M059J (cell line): ENCODE measurements around the gene TRIM10. TPM values are rescaled to one million over a fixed set of nuclear protein-coding genes. Genes with fewer than 3 reads are reported as not detected.
"Not testable (repeated sequence)": the region's sequence is repeated elsewhere in the genome, so short reads cannot be mapped to it uniquely, and the experiment has no call there.

ENCODE experiments used
- DNase-seq: peaks from one replicate; pipeline ENCODE4 v3.0.0-alpha.2; 2012; ENCODE audit warnings: low read depth
- total RNA-seq: library from RNA; depleted of rRNA; stranded (reverse); fragments of >200 nt; shearing (Covaris generic); gene quantifications from 2 replicates; pipeline ENCODE4 v1.2.3, GENCODE V29; 2014

The TRIM10 gene
- total RNA-seq, 1 experiment from 2014 or later: not detected

- no peak for DNase-seq
These were observed 11.7 kb upstream of the TRIM10 start for GRCh38 chr6:30172681-30173080.

GRCh38 chr6:30171677-30172471, 10.9 kb upstream of the TRIM10 start:
- DNase-seq: no peak

- peak; percentile 70 for DNase-seq
These were observed 8.9 kb upstream of the TRIM10 start for GRCh38 chr6:30169658-30170614.

- no peak for DNase-seq
These were observed 7.7 kb upstream of the TRIM10 start for GRCh38 chr6:30168741-30169140.

- no peak for DNase-seq
These were observed 6.1 kb upstream of the TRIM10 start for GRCh38 chr6:30167101-30167500.

- not testable (repeated sequence) for DNase-seq
These were observed 4.2 kb upstream of the TRIM10 start for GRCh38 chr6:30165238-30165637.

- DNase-seq: no peak
These were observed 3.7 kb upstream of the TRIM10 start for GRCh38 chr6:30164714-30165113.

GRCh38 chr6:30163918-30164654, 3.1 kb upstream of the TRIM10 start:
- DNase-seq: peak; percentile 25

- no peak for DNase-seq
These were observed 2.3 kb upstream of the TRIM10 start, which contains the start of gene TRIM15 for GRCh38 chr6:30163090-30163917. TSS of gene TRIM15 (plus strand) at chr6:30163546. CDS start at chr6:30163685, 139 bp downstream.

- DNase-seq: no peak
These were observed 1.5 kb upstream of the TRIM10 start for GRCh38 chr6:30162265-30163089.

- no peak for DNase-seq
These were observed 815 bp downstream of the TRIM10 start for GRCh38 chr6:30160008-30160784.

GRCh38 chr6:30158475-30159040, 2.5 kb downstream of the TRIM10 start:
- DNase-seq: no peak

GRCh38 chr6:30157999-30158398, 3.0 kb downstream of the TRIM10 start:
- DNase-seq: no peak

- DNase-seq: no peak
These were observed 3.4 kb downstream of the TRIM10 start for GRCh38 chr6:30157581-30157980.

- no peak for DNase-seq
These were observed 4.2 kb downstream of the TRIM10 start for GRCh38 chr6:30156774-30157173.

GRCh38 chr6:30156262-30156599, 4.8 kb downstream of the TRIM10 start:
- DNase-seq: peak; percentile 83

- no peak for DNase-seq
These were observed 5.3 kb downstream of the TRIM10 start for GRCh38 chr6:30155520-30156261.
